ENCODE measurements around the gene PIGS. TPM values are rescaled to one million over a fixed set of nuclear protein-coding genes. Genes with fewer than 3 reads are reported as not detected.

The PIGS gene
- total and polyA plus RNA-seq, 2 of the 4 experiments (the other 2 are of a cell fraction) = 28.7 to 78.9 TPM

- dilution Hi-C loops (cut with HindIII; ENCODE audit: low sequenced_read_pairs, unreplicated experiment) = no loop called here
- Histone ChIP-seq H2BK15ac (ENCODE audit: low read depth, low read length) (no peak overlapping the region), H3K4me1 (ENCODE audit: control insufficient read depth, insufficient read depth, low read length) (no peaks in the 10 kb centered on the region), H3K4ac (ENCODE audit: low read depth, low read length) (no peak overlapping the region), H3K18ac (ENCODE audit: low read depth, low read length) (no peak overlapping the region), H2BK120ac (ENCODE audit: low read depth, low read length) (no peak overlapping the region), H2AFZ (replicated peaks; ENCODE audit: low read length, poor library complexity) (no peak overlapping the region), H3K14ac (replicated peaks; ENCODE audit: low read depth, low read length) (no peak overlapping the region), H3K79me1 (ENCODE audit: low read depth in 1 of 2, low read length in 2 of 2) (no peaks in the 10 kb centered on the region), H4K91ac (ENCODE audit: insufficient read depth, low read depth, low read length) (no peak overlapping the region), H3K9me3 (ENCODE audit: control insufficient read depth, insufficient read depth, low read length) (no peaks in the 10 kb centered on the region), H2BK5ac (ENCODE audit: low read depth, low read length, poor library complexity, severe bottlenecking) (no peak overlapping the region), H3K9me1 (ENCODE audit: insufficient read depth, low read length) (no peaks in the 10 kb centered on the region), H4K5ac (ENCODE audit: low read depth, low read length) (no peak overlapping the region), H2AK5ac (ENCODE audit: low read depth, low read length) (no peak overlapping the region), H3K27me3 (ENCODE audit: control insufficient read depth, insufficient read depth, low read length) (no peaks in the 10 kb centered on the region), H3K23ac (ENCODE audit: low read depth, low read length) (no peak overlapping the region), H3K56ac (ENCODE audit: extremely low read depth, insufficient read depth, low read length) (no peak overlapping the region), H2BK20ac (ENCODE audit: low read depth, low read length) (no peak overlapping the region), H4K8ac (ENCODE audit: low read depth in 2 of 2, low read length in 2 of 2) (no peak overlapping the region), H3K4me2 (ENCODE audit: low read depth, low read length) (no peak overlapping the region), H4K20me1 (ENCODE audit: insufficient read depth, low read length) (peaks cover 8% of the 10 kb centered on the region; the same call in 1 of the 2 replicates), H2AK9ac (replicated peaks; ENCODE audit: low read depth, low read length, poor library complexity) (no peak overlapping the region), H3K27ac (ENCODE audit: insufficient read depth, low read length) (no peak overlapping the region), H3K4me3 (ENCODE audit: insufficient read depth, low read depth, low read length) (no peak overlapping the region), H3K9ac (ENCODE audit: low read depth, low read length) (no peak overlapping the region), H3K36me3 (ENCODE audit: control insufficient read depth, insufficient read depth, low read length) (peaks cover 41% of the 10 kb centered on the region)
- DNase-seq = peak; percentile 22
- ChIA-PET CTCF (interaction anchor here (0.8 to 1.3 kb wide), 4 partner anchors 11 to 118 kb away, joined by 3 to 5 read pairs (median 4); partner anchors contain the start of gene BLTP2), POLR2A (ENCODE audit: unreplicated experiment) (no interaction called here)
- WGBS, 2 experiments (ENCODE audit: extremely low coverage in 2 of 2, insufficient read length in 1 of 2) = 85% methylated on average over 2 of the region's 6 CpGs; no CpG with 5 or more reads in 1 of the 2 experiments
- in situ Hi-C loops (cut with MboI; ENCODE audit: low sequenced_read_pairs) = loop anchor here (10.0 kb wide), 1 partner anchor 118 kb away; no protein-coding TSS in a partner anchor
- intact Hi-C loops (cut with micrococcal nuclease) = loop anchor here (1.0 kb wide), 1 partner anchor 119 kb away; no protein-coding TSS in a partner anchor
- BruUV-seq (replicated peaks) = no TSS peak
- ATAC-seq (ENCODE audit: low read depth) = peak; percentile 90
- TF ChIP-seq CEBPB (IDR thresholded peaks at IDR 0.05; ENCODE audit: low read depth, low read length) (no peak), RCOR1 (IDR thresholded peaks at IDR 0.05; ENCODE audit: insufficient replicate concordance, low read length) (no peak), SMC3 (IDR thresholded peaks at IDR 0.05; ENCODE audit: low read depth, low read length) (peak; percentile 51; the same call in 1 of the 2 replicates), FOS (IDR thresholded peaks at IDR 0.05; ENCODE audit: low read depth, low read length) (peak; percentile 40; the same call in 1 of the 2 replicates), NFE2L2 (IDR thresholded peaks at IDR 0.05; ENCODE audit: low read depth, low read length) (no peak), BHLHE40 (IDR thresholded peaks at IDR 0.05; ENCODE audit: low read depth, low read length) (no peak), POLR2A (IDR thresholded peaks at IDR 0.05; ENCODE audit: low read depth, low read length) (no peak), CHD1 (IDR thresholded peaks at IDR 0.05; ENCODE audit: low read depth, low read length) (no peak), RAD21 (IDR thresholded peaks at IDR 0.05; ENCODE audit: low read length) (peak; percentile 59), MAFK (IDR thresholded peaks at IDR 0.05; ENCODE audit: low read depth, low read length) (no peak), RFX5 (IDR thresholded peaks at IDR 0.05; ENCODE audit: low read depth, low read length) (no peak), USF2 (IDR thresholded peaks at IDR 0.05; ENCODE audit: low read depth, low read length) (no peak), MXI1 (IDR thresholded peaks at IDR 0.05; ENCODE audit: borderline replicate concordance, low read depth, low read length) (no peak), MAZ (IDR thresholded peaks at IDR 0.05; ENCODE audit: borderline replicate concordance, low read depth, low read length) (no peak), ELK1 (IDR thresholded peaks at IDR 0.05; ENCODE audit: borderline replicate concordance, low read depth, low read length) (no peak)
Measured at GRCh38 chr17:28612936-28613872, 41.9 kb upstream of the PIGS start.

Measured in IMR-90 (cell line).